Skeletal muscle tissue (tissue), 4 donors: Measurements from ENCODE around the gene TTC29. TPM values are rescaled to one million over a fixed set of nuclear protein-coding genes. Genes with fewer than 3 reads are reported as not detected.

Experiments
- H3K27ac ChIP-seq: one replicate; pipeline ENCODE4 v1.7.0; 2013; ENCODE audit warnings: mild to moderate bottlenecking, low read depth, low read length, inconsistent platforms
- H3K27me3 ChIP-seq, 3 donors: one replicate each; pipeline ENCODE4 v1.7.0; 2013; ENCODE audit warnings: low read length in 3 of 3; ENCODE audit not compliant: control insufficient read depth in 3 of 3, insufficient read depth in 3 of 3
- H3K36me3 ChIP-seq, 3 donors: one replicate each; pipeline ENCODE4 v1.7.0; 2013; ENCODE audit warnings: low read length in 3 of 3; ENCODE audit not compliant: control insufficient read depth in 3 of 3, insufficient read depth in 3 of 3
- H3K4me1 ChIP-seq, 3 donors: one replicate each; pipeline ENCODE4 v1.7.0; 2013; ENCODE audit warnings: low read length in 3 of 3, mild to moderate bottlenecking in 3 of 3; ENCODE audit not compliant: control insufficient read depth in 3 of 3, insufficient read depth in 3 of 3
- H3K4me3 ChIP-seq, 3 donors: one replicate each; pipeline ENCODE4 v1.7.0; 2013; ENCODE audit warnings: low read length in 3 of 3
- H3K9ac ChIP-seq, 3 donors: one replicate each; pipeline ENCODE4 v1.7.0; 2013; ENCODE audit warnings: low read length in 3 of 3, mild to moderate bottlenecking in 3 of 3, moderate library complexity in 2 of 3, low read depth in 1 of 3
- H3K9me3 ChIP-seq, 3 donors: one replicate each; pipeline ENCODE4 v1.7.0; 2013; ENCODE audit warnings: low read length in 3 of 3; ENCODE audit not compliant: control insufficient read depth in 3 of 3
- total RNA-seq: library from RNA; depleted of rRNA; stranded (reverse); fragments of >200 nt; gene quantifications from one replicate; pipeline ENCODE4 v1.2.3, GENCODE V29; 2014
- donor health status: Osteomylitis.

TTC29 gene
- total RNA-seq, 1 donor from 2014 or later = 0.52 TPM

DNA sequence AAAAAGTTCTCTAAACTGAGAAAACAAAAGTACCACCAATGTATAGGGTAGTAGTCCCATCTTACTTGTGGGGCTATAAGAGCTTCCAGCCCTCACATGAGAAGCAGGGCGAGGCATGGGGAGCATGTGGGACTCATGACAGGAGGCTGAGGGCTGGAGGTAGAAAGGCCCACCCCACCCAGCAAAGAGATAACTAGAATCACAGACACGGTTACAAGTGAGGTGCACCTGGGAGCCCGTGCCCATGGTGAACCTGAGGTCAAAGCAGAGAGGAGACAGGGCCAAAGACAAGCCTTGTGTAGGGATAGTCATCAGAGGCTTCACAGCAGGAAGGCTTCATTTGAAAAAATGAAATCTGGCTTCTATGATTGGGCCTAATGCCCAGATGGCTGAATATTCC lies 55.4 kb downstream of the TTC29 start:
- H3K4me3 ChIP-seq = no peak overlapping the region
- no peaks in the 10 kb centered on the region for H3K4me1 ChIP-seq
- H3K9me3 ChIP-seq = peaks cover 0 to 4% (median 0%) of the 10 kb centered on the region in 3 donors
- no peaks in the 10 kb centered on the region for H3K27me3 ChIP-seq
- no peak overlapping the region for H3K27ac ChIP-seq
- H3K9ac ChIP-seq = no peak overlapping the region
- H3K36me3 ChIP-seq = no peaks in the 10 kb centered on the region

DNA sequence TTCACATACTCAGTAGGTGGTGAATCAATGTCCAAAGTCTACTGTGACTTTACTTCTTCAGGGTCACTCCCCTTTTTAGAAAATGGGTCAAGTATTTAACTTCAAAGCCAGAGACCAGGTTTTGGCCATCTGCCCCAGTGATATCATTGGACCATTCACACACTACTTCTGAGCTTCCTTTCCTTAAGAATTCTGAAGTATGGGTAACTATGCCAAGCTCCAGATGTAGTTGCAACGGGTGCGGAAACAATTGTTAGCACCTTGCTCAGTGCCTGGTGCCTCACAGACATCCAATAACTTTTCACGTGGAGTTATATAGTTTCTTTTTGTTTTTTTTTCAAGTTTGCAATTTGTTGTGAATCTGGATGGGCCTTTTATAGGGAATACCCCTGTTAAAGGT lies 62.6 kb downstream of the TTC29 start:
- Histone ChIP-seq H3K4me1 (no peaks in the 10 kb centered on the region), H3K4me3 (no peak overlapping the region), H3K9ac (no peak overlapping the region), H3K27ac (no peak overlapping the region), H3K9me3 (no peaks in the 10 kb centered on the region), H3K36me3 (no peaks in the 10 kb centered on the region), H3K27me3 (no peaks in the 10 kb centered on the region)

- H3K36me3 ChIP-seq = no peaks in the 10 kb centered on the region
- no peak overlapping the region for H3K9ac ChIP-seq
- H3K4me3 ChIP-seq = no peak overlapping the region
- H3K27me3 ChIP-seq = no peaks in the 10 kb centered on the region
- no peak overlapping the region for H3K27ac ChIP-seq
- H3K9me3 ChIP-seq = no peaks in the 10 kb centered on the region
- H3K4me1 ChIP-seq = no peaks in the 10 kb centered on the region
Measured at GRCh38 chr4:146857298-146857697, 88.4 kb downstream of the TTC29 start.

GRCh38 chr4:146855761-146856160 lies 89.9 kb downstream of the TTC29 start:
- Histone ChIP-seq H3K27me3 (no peaks in the 10 kb centered on the region), H3K9ac (no peak overlapping the region), H3K36me3 (no peaks in the 10 kb centered on the region), H3K4me3 (no peak overlapping the region), H3K4me1 (no peaks in the 10 kb centered on the region), H3K27ac (no peak overlapping the region), H3K9me3 (no peaks in the 10 kb centered on the region)

- no peak overlapping the region for H3K9ac ChIP-seq
- H3K9me3 ChIP-seq = no peaks in the 10 kb centered on the region
- no peaks in the 10 kb centered on the region for H3K27me3 ChIP-seq
- no peaks in the 10 kb centered on the region for H3K4me1 ChIP-seq
- no peak overlapping the region for H3K4me3 ChIP-seq
- H3K27ac ChIP-seq = no peak overlapping the region
- H3K36me3 ChIP-seq = no peaks in the 10 kb centered on the region
Measured at GRCh38 chr4:146852360-146852759, 93.3 kb downstream of the TTC29 start.

- Histone ChIP-seq H3K9ac (no peak overlapping the region), H3K4me3 (no peak overlapping the region), H3K36me3 (no peaks in the 10 kb centered on the region), H3K4me1 (no peaks in the 10 kb centered on the region), H3K9me3 (no peaks in the 10 kb centered on the region), H3K27ac (no peak overlapping the region), H3K27me3 (no peaks in the 10 kb centered on the region)
Measured at GRCh38 chr4:146847345-146847744, 98.3 kb downstream of the TTC29 start.

DNA sequence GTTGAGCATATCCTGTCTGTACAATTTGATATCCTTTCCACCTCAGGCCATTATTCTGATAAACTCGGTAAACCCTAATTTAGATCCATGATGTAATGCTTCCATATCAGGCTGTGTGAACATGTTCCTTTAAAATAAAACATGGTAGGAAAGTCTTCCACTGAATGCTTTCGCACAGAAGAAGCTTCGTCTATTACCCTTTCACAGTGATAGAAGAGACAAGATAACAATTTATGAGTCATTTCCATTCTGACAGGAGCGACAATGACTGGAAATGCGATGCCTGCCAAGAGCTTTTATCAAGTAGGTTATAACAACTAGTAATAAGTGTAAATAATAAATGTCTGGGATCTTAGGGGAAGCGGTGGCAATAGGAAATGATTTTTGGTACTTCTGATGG lies 98.8 kb downstream of the TTC29 start:
- Histone ChIP-seq H3K27ac (no peak overlapping the region), H3K9me3 (no peaks in the 10 kb centered on the region), H3K4me3 (no peak overlapping the region), H3K9ac (no peak overlapping the region), H3K27me3 (no peaks in the 10 kb centered on the region), H3K36me3 (no peaks in the 10 kb centered on the region), H3K4me1 (no peaks in the 10 kb centered on the region)

DNA sequence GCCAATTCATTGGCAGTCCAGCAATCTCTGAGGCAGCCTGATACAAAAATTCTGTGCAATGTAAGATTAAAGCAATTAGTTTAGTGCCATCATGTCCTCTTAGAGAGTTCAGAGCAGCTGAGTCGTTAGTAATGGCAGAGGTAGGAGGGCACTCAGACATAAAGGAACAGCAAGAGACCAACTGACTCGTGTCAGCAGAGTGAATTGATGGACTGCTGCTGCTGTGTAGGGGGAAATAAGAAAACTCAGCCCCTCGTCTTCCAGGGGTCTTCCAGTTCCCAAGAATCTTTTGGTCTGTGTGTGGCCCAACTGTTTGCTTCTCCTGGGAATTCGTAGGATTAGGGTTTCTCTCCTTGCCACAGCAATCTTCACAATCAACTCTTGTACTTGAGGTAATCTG lies 100.9 kb downstream of the TTC29 start:
- no peak overlapping the region for H3K27ac ChIP-seq
- H3K4me3 ChIP-seq = no peak overlapping the region

DNA sequence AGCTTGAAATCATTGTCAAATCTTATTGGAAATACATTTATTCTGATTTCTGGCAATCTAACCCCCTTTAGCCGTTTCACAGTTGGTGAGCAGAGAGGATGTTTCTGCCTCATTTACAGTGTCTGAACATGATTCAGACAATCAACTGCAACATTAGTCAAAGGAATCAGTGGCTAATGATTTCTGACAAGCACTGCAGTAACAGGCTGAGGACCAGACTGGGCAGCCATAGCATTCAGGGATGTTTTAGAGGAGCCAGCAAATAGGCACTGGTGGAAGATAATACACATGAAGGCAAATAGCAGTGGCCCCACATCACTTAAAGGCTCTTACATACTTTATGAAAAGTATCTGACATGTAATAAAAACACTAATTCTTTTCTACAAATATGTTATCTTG lies 102.8 kb downstream of the TTC29 start:
- Histone ChIP-seq H3K27ac (no peak overlapping the region), H3K9ac (no peak overlapping the region), H3K4me1 (no peaks in the 10 kb centered on the region), H3K9me3 (no peaks in the 10 kb centered on the region), H3K27me3 (no peaks in the 10 kb centered on the region), H3K4me3 (no peak overlapping the region), H3K36me3 (no peaks in the 10 kb centered on the region)

More for the DNA sequence above, 100.9 kb downstream of the TTC29 start:
- no peaks in the 10 kb centered on the region for H3K27me3 ChIP-seq
- no peak overlapping the region for H3K9ac ChIP-seq
- H3K36me3 ChIP-seq = no peaks in the 10 kb centered on the region
- no peaks in the 10 kb centered on the region for H3K4me1 ChIP-seq
- H3K9me3 ChIP-seq = no peaks in the 10 kb centered on the region

GRCh38 chr4:146840731-146841130 lies 104.9 kb downstream of the TTC29 start:
- no peak overlapping the region for H3K9ac ChIP-seq
- no peaks in the 10 kb centered on the region for H3K36me3 ChIP-seq
- H3K27ac ChIP-seq = no peak overlapping the region
- no peaks in the 10 kb centered on the region for H3K9me3 ChIP-seq
- H3K4me3 ChIP-seq = no peak overlapping the region
- no peaks in the 10 kb centered on the region for H3K4me1 ChIP-seq
- H3K27me3 ChIP-seq = no peaks in the 10 kb centered on the region

- H3K9ac ChIP-seq = no peak overlapping the region
- no peaks in the 10 kb centered on the region for H3K36me3 ChIP-seq
- no peaks in the 10 kb centered on the region for H3K27me3 ChIP-seq
- no peak overlapping the region for H3K4me3 ChIP-seq
- no peaks in the 10 kb centered on the region for H3K9me3 ChIP-seq
- no peaks in the 10 kb centered on the region for H3K4me1 ChIP-seq
- H3K27ac ChIP-seq = no peak overlapping the region
Measured at GRCh38 chr4:146835096-146835495, 110.6 kb downstream of the TTC29 start.
